Smooth muscle cell (in vitro differentiated cells): Measurements from ENCODE around the gene NDST3. TPM values are rescaled to one million over a fixed set of nuclear protein-coding genes. Genes with fewer than 3 reads are reported as not detected.

Source experiments
- DNase-seq: peaks from one replicate; lab custom pipeline; 2025; ENCODE audit not compliant: unreplicated experiment; lab: John Stamatoyannopoulos, UW
- H2AFZ ChIP-seq: fragments of 200-600 bp; sonication (generic); 2 replicates; pipeline ENCODE4 v1.6.0; 2016; ENCODE audit warnings: antibody characterized with exemption, low read depth, mild to moderate bottlenecking
- H3F3A ChIP-seq: fragments of 200-600 bp; sonication (generic); 2 replicates; pipeline ENCODE4 v1.6.0; 2017; ENCODE audit warnings: antibody characterized with exemption, low read depth
- H3K27ac ChIP-seq: fragments of 200-600 bp; sonication (generic); 2 replicates; pipeline ENCODE4 v1.5.1; 2016; ENCODE audit warnings: low read depth, mild to moderate bottlenecking
- H3K27me3 ChIP-seq: fragments of 200-600 bp; sonication (generic); 2 replicates; pipeline ENCODE4 v1.6.1; 2016; ENCODE audit warnings: low read depth, mild to moderate bottlenecking
- H3K36me3 ChIP-seq: fragments of 200-600 bp; sonication (generic); 2 replicates; pipeline ENCODE4 v1.5.1; 2016; ENCODE audit warnings: low read depth
- H3K4me1 ChIP-seq: fragments of 200-600 bp; sonication (generic); 2 replicates; pipeline ENCODE4 v1.5.1; 2016; ENCODE audit warnings: low read depth
- H3K4me2 ChIP-seq: fragments of 200-600 bp; sonication (generic); 2 replicates; pipeline ENCODE4 v1.6.0; 2016; ENCODE audit warnings: mild to moderate bottlenecking
- H3K4me3 ChIP-seq: fragments of 200-600 bp; sonication (generic); 2 replicates; pipeline ENCODE4 v1.5.1; 2016; ENCODE audit warnings: mild to moderate bottlenecking
- H3K79me2 ChIP-seq: fragments of 200-600 bp; sonication (generic); 2 replicates; pipeline ENCODE4 v1.6.0; 2016; ENCODE audit warnings: low read depth, mild to moderate bottlenecking
- H3K9ac ChIP-seq: fragments of 200-600 bp; sonication (generic); 2 replicates; pipeline ENCODE4 v1.6.0; 2016; ENCODE audit warnings: low read depth
- H3K9me3 ChIP-seq: fragments of 200-600 bp; sonication (generic); replicated peaks from 2 replicates; pipeline ENCODE4 v1.5.1; 2016; ENCODE audit warnings: low read depth
- H4K20me1 ChIP-seq: fragments of 200-600 bp; sonication (generic); 2 replicates; pipeline ENCODE4 v1.6.0; 2016; ENCODE audit warnings: low read depth
- WGBS: methylation state at CpG from one replicate; pipeline ENCODE4 v1.1.7; 2016; ENCODE audit warnings: low lambda C conversion rate; 5-methylcytosine and 5-hydroxymethylcytosine counted together
- polyA plus RNA-seq: library from polyadenylated mRNA; unstranded; fragments of >200 nt; fragmentation: Nextera tagmentation; extraction: Ambion mirVana; gene quantifications from 2 replicates; pipeline ENCODE4 v1.2.1, GENCODE V29; 2016
- total RNA-seq: library from RNA; depleted of rRNA; stranded (reverse); fragments of >200 nt; gene quantifications from 2 replicates; pipeline ENCODE4 v1.2.3, GENCODE V29; 2014
- TF ChIP-seq, protein P1 (sequence below): fragments of 200-600 bp; sonication (generic); IDR thresholded peaks from 2 replicates; pipeline ENCODE4 v1.5.1; 2017; ENCODE audit warnings: borderline replicate concordance, mild to moderate bottlenecking, antibody characterized with exemption; ENCODE audit not compliant: insufficient read depth, poor library complexity, severe bottlenecking

NDST3 gene
- total and polyA plus RNA-seq, 2 experiments from 2014 or later: 0.13 TPM; not detected in 1

DNA sequence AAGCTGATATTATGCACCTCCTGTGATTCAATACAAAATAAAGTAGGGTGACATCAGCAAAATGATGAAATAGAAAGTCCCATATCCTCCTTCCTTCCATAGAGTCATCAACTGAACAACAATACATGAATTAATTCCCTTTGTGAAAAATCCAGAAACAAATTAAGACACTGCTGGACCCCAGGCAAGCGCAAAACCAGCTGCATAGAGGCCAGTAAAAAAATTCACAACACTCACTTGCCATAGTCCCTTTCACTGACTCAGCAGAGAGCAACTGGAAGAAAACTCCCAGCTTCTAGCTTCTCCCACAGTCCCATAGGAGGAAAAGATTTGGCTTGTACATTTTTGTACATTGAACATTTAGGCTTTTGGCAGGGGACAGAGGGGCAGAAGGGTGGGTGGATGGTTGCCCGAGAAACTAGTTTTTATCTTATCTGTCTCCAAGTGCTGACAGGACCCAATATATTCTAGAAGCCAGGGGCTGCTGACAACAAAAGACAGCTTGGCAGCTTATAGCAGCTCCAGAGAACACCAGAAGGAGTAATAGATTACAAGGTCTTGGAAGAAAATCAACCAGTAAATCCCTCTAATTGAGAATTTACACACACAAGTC is 124.6 kb downstream of the NDST3 start:
- WGBS: 57% methylated on average over 2 of the region's 2 CpGs
- Histone ChIP-seq H3K36me3 (no peaks in the 10 kb centered on the region), H3K79me2 (no peaks in the 10 kb centered on the region), H3K9me3 (peaks cover 5% of the 10 kb centered on the region), H2AFZ (no peak overlapping the region), H3K27ac (no peak overlapping the region), H3K4me2 (no peak overlapping the region), H3K4me3 (no peak overlapping the region), H3K9ac (no peak overlapping the region), H3K27me3 (no peaks in the 10 kb centered on the region), H3K4me1 (no peaks in the 10 kb centered on the region), H3F3A (no peaks in the 10 kb centered on the region), H4K20me1 (no peaks in the 10 kb centered on the region)
- TF ChIP-seq, protein P1, sequence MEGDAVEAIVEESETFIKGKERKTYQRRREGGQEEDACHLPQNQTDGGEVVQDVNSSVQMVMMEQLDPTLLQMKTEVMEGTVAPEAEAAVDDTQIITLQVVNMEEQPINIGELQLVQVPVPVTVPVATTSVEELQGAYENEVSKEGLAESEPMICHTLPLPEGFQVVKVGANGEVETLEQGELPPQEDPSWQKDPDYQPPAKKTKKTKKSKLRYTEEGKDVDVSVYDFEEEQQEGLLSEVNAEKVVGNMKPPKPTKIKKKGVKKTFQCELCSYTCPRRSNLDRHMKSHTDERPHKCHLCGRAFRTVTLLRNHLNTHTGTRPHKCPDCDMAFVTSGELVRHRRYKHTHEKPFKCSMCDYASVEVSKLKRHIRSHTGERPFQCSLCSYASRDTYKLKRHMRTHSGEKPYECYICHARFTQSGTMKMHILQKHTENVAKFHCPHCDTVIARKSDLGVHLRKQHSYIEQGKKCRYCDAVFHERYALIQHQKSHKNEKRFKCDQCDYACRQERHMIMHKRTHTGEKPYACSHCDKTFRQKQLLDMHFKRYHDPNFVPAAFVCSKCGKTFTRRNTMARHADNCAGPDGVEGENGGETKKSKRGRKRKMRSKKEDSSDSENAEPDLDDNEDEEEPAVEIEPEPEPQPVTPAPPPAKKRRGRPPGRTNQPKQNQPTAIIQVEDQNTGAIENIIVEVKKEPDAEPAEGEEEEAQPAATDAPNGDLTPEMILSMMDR: no peak
- no peak for DNase-seq

DNA sequence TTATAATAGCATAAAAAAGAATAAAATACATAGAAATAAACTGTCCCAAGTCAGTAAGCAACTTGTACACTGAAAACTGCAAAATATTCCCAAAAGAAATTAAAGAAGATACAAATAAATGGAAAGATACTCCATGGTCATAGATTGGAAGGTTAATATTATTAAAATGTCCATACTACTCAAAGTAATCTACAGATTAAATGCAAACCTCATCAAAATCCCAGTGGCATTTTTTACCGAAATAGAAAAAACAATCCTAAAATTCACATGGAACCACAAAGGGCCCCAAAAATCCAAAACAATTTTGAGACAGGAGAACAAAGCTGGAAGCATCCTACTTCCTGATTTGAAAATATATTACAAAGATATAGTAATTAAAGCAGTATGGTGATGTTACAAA is 133.0 kb downstream of the NDST3 start:
- no peak overlapping the region for H3K27ac ChIP-seq
- H3K27me3 ChIP-seq: no peaks in the 10 kb centered on the region
- H3K4me2 ChIP-seq: no peak overlapping the region
- H3K4me1 ChIP-seq: no peaks in the 10 kb centered on the region
- no peak for DNase-seq
- no peak overlapping the region for H3K9ac ChIP-seq
- H3F3A ChIP-seq: no peaks in the 10 kb centered on the region
- TF ChIP-seq, protein P1: no peak
- H3K9me3 ChIP-seq: no peaks in the 10 kb centered on the region
- no peaks in the 10 kb centered on the region for H3K79me2 ChIP-seq
- H3K36me3 ChIP-seq: no peaks in the 10 kb centered on the region
- no peak overlapping the region for H2AFZ ChIP-seq
- 100% methylated on average over 1 of the region's 1 CpG for WGBS
- no peak overlapping the region for H3K4me3 ChIP-seq
- no peaks in the 10 kb centered on the region for H4K20me1 ChIP-seq

DNA sequence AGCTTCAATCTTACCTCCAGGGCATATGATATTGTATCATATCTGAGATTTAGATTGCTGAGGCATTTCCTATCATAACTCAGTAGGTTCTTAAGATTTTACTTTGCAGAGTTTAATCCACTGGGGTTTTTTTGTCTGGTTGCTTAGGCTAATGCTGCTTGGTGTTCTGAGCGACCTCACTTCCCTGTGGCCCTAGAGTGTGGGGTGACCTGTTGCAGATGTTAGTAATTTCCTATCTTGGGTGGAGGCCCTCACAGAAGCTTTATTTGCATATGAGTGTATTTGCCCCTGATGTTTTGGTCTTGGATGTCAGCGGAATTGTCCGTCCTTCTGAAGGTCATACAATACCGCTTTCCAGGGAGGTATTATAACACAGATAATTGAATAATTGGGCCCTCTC is 137.1 kb downstream of the NDST3 start:
- H3K36me3 ChIP-seq: no peaks in the 10 kb centered on the region
- TF ChIP-seq, protein P1: no peak
- peaks cover 11% of the 10 kb centered on the region for H3K4me1 ChIP-seq
- no peak overlapping the region for H3K9ac ChIP-seq
- no peaks in the 10 kb centered on the region for H3K27me3 ChIP-seq
- H3K27ac ChIP-seq: no peak overlapping the region
- H3K9me3 ChIP-seq: no peaks in the 10 kb centered on the region
- no peak overlapping the region for H3K4me3 ChIP-seq
- H4K20me1 ChIP-seq: no peaks in the 10 kb centered on the region
- no peaks in the 10 kb centered on the region for H3K79me2 ChIP-seq
- DNase-seq: no peak
- H3K4me2 ChIP-seq: no peak overlapping the region
- H2AFZ ChIP-seq: no peak overlapping the region
- no peaks in the 10 kb centered on the region for H3F3A ChIP-seq
- 91% methylated on average over 4 of the region's 4 CpGs for WGBS

DNA sequence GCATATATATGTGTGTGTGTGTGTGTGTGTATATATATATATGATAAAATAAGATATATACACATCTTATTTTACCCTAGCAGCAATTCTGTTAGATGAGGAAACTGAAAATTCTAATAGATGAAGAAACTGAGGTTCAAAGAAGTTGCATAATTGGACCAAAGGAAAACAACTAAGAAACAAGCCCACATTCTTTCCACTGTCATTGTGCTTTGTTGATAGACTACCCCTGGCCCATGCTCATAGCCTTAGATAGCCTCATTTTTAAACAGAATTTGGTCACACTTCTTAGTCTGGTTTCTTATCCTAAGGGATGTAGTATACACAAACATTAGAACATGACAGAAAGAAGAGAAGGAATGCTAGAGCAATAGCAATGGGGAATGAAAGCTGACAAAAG is 138.8 kb downstream of the NDST3 start:
- Histone ChIP-seq H3K36me3 (no peaks in the 10 kb centered on the region), H3K4me1 (peaks cover 11% of the 10 kb centered on the region), H3K4me3 (no peak overlapping the region), H3K27me3 (no peaks in the 10 kb centered on the region), H3K4me2 (peak overlapping the region; percentile 76), H4K20me1 (no peaks in the 10 kb centered on the region), H3K9ac (no peak overlapping the region), H3K79me2 (no peaks in the 10 kb centered on the region), H3K27ac (peak overlapping the region; percentile 68), H2AFZ (no peak overlapping the region), H3K9me3 (no peaks in the 10 kb centered on the region), H3F3A (no peaks in the 10 kb centered on the region)
- TF ChIP-seq, protein P1: no peak
- no peak for DNase-seq
